ENCODE data around the gene STX3. TPM values are rescaled to one million over a fixed set of nuclear protein-coding genes. Genes with fewer than 3 reads are reported as not detected.

The STX3 gene
- polyA plus RNA-seq (2012; ENCODE audit: insufficient read depth, insufficient read length): 17.7 TPM

- H3K4me3 ChIP-seq (ENCODE audit: low read length): peak within 1 kb of the TSS; percentile 78
- no peak for DNase-seq (ENCODE audit: low read depth, low spot score)
These were observed at the start of gene STX3 for GRCh38 chr11:59754859-59755700. TSS of gene STX3 (plus strand) at chr11:59755376. CDS start at chr11:59755606, 230 bp downstream.

GRCh38 chr11:59706518-59707285 is 48.5 kb upstream of the STX3 start:
- peak overlapping the region; percentile 20; the same call in 1 of the 2 replicates for H3K4me3 ChIP-seq (ENCODE audit: low read length)
- DNase-seq (ENCODE audit: low read depth, low spot score): peak; percentile 96

- no peak for DNase-seq (ENCODE audit: low read depth, low spot score)
- peak overlapping the region; percentile 15; the same call in 1 of the 2 replicates for H3K4me3 ChIP-seq (ENCODE audit: low read length)
These were observed 47.8 kb upstream of the STX3 start for GRCh38 chr11:59707371-59707770.

GRCh38 chr11:59708537-59708936 is 46.6 kb upstream of the STX3 start:
- no peak for DNase-seq (ENCODE audit: low read depth, low spot score)
- no peak overlapping the region for H3K4me3 ChIP-seq (ENCODE audit: low read length)

- H3K4me3 ChIP-seq (ENCODE audit: low read length): no peak overlapping the region
- DNase-seq (ENCODE audit: low read depth, low spot score): no peak
These were observed 44.9 kb upstream of the STX3 start for GRCh38 chr11:59710136-59710847.

- DNase-seq (ENCODE audit: low read depth, low spot score): no peak
- no peak within 1 kb of the TSS for H3K4me3 ChIP-seq (ENCODE audit: low read length)
These were observed 41.4 kb upstream of the STX3 start, which contains the start of gene OR10V1 for GRCh38 chr11:59713745-59714144. TSS of gene OR10V1 (minus strand) at chr11:59713845. CDS start at chr11:59713845, 0 bp downstream.

- H3K4me3 ChIP-seq (ENCODE audit: low read length): no peak overlapping the region
- DNase-seq (ENCODE audit: low read depth, low spot score): no peak
These were observed 39.1 kb upstream of the STX3 start for GRCh38 chr11:59716051-59716450.

GRCh38 chr11:59719556-59719955 is 35.6 kb upstream of the STX3 start:
- no peak for DNase-seq (ENCODE audit: low read depth, low spot score)

GRCh38 chr11:59724066-59724465 is 31.1 kb upstream of the STX3 start:
- H3K4me3 ChIP-seq (ENCODE audit: low read length): no peak overlapping the region
- DNase-seq (ENCODE audit: low read depth, low spot score): no peak

More at GRCh38 chr11:59719556-59719955, 35.6 kb upstream of the STX3 start:
- no peak overlapping the region for H3K4me3 ChIP-seq (ENCODE audit: low read length)

GRCh38 chr11:59727426-59727825 is 27.8 kb upstream of the STX3 start:
- H3K4me3 ChIP-seq (ENCODE audit: low read length): no peak overlapping the region
- no peak for DNase-seq (ENCODE audit: low read depth, low spot score)

GRCh38 chr11:59728154-59728553 is 27.0 kb upstream of the STX3 start:
- H3K4me3 ChIP-seq (ENCODE audit: low read length): no peak overlapping the region

GRCh38 chr11:59728913-59729312 is 26.3 kb upstream of the STX3 start:
- H3K4me3 ChIP-seq (ENCODE audit: low read length): no peak overlapping the region
- no peak for DNase-seq (ENCODE audit: low read depth, low spot score)

More at GRCh38 chr11:59728154-59728553, 27.0 kb upstream of the STX3 start:
- DNase-seq (ENCODE audit: low read depth, low spot score): no peak

GRCh38 chr11:59729834-59730233 is 25.3 kb upstream of the STX3 start:
- H3K4me3 ChIP-seq (ENCODE audit: low read length): no peak overlapping the region
- no peak for DNase-seq (ENCODE audit: low read depth, low spot score)

- no peak for DNase-seq (ENCODE audit: low read depth, low spot score)
- H3K4me3 ChIP-seq (ENCODE audit: low read length): no peak overlapping the region
These were observed 24.1 kb upstream of the STX3 start for GRCh38 chr11:59730896-59731565.

GRCh38 chr11:59746111-59746510 is 9.1 kb upstream of the STX3 start:
- no peak overlapping the region for H3K4me3 ChIP-seq (ENCODE audit: low read length)
- no peak for DNase-seq (ENCODE audit: low read depth, low spot score)

GRCh38 chr11:59753650-59754493 is 1.3 kb upstream of the STX3 start:
- H3K4me3 ChIP-seq (ENCODE audit: low read length): peak overlapping the region; percentile 78
- DNase-seq (ENCODE audit: low read depth, low spot score): peak; percentile 60

GRCh38 chr11:59754494-59754858 is 700 bp upstream of the STX3 start:
- no peak for DNase-seq (ENCODE audit: low read depth, low spot score)

More at GRCh38 chr11:59754494-59754858, 700 bp upstream of the STX3 start:
- H3K4me3 ChIP-seq (ENCODE audit: low read length): peak overlapping the region; percentile 78
